Astrocyte (in vitro differentiated cells and primary cell): ENCODE data around the gene SEMA6D. TPM values are rescaled to one million over a fixed set of nuclear protein-coding genes. Genes with fewer than 3 reads are reported as not detected.
A peak's percentile ranks its signal among the peaks of the same experiment; 100 is the strongest.

Source experiments
- DNase-seq: peaks from one replicate; pipeline ENCODE4 v3.0.0-alpha.2; 2010; ENCODE audit warnings: low read depth
- FAIRE-seq: peaks from 2 replicates; lab custom pipeline; 2011; peaks lifted over from hg19 to GRCh38; lab: Jason Lieb, UNC
- H2AFZ ChIP-seq: 2 replicates; pipeline ENCODE4 v1.6.0; 2012; ENCODE audit warnings: low read depth, low read length, inconsistent platforms
- H3K27ac ChIP-seq: 2 replicates; pipeline ENCODE4 v1.5.1; 2011; ENCODE audit warnings: low read depth, low read length, inconsistent platforms
- H3K27me3 ChIP-seq: 2 replicates; pipeline ENCODE4 v1.6.0; 2011; ENCODE audit warnings: low read length, inconsistent platforms; ENCODE audit not compliant: insufficient read depth
- H3K36me3 ChIP-seq: 2 replicates; pipeline ENCODE4 v1.5.1; 2011; ENCODE audit warnings: low read length, inconsistent platforms; ENCODE audit not compliant: insufficient read depth
- H3K4me1 ChIP-seq: 2 replicates; pipeline ENCODE4 v1.5.1; 2011; ENCODE audit warnings: low read length, inconsistent platforms; ENCODE audit not compliant: insufficient read depth
- H3K4me2 ChIP-seq: 2 replicates; pipeline ENCODE4 v1.6.0; 2012; ENCODE audit warnings: low read length, inconsistent platforms
- H3K4me3 ChIP-seq: 2 replicates; pipeline ENCODE4 v1.5.1; 2011; ENCODE audit warnings: low read depth, mild to moderate bottlenecking, low read length, inconsistent platforms; ENCODE audit not compliant: insufficient read depth
- H3K79me2 ChIP-seq: 2 replicates; pipeline ENCODE4 v1.6.0; 2012; ENCODE audit warnings: mild to moderate bottlenecking, low read length, inconsistent platforms; ENCODE audit not compliant: insufficient read depth
- H3K9ac ChIP-seq: 2 replicates; pipeline ENCODE4 v1.6.0; 2012; ENCODE audit warnings: mild to moderate bottlenecking, low read length, inconsistent platforms
- H3K9me3 ChIP-seq: 2 replicates; pipeline ENCODE4 v1.5.1; 2012; ENCODE audit warnings: low read depth, mild to moderate bottlenecking, low read length, inconsistent platforms; ENCODE audit not compliant: insufficient read depth
- H4K20me1 ChIP-seq: 2 replicates; pipeline ENCODE4 v1.6.0; 2012; ENCODE audit warnings: low read length, inconsistent platforms; ENCODE audit not compliant: insufficient read depth
- H3K27ac Mint-ChIP-seq: one replicate; pipeline ENCODE4 v1.8.0; 2021; ENCODE audit warnings: mild to moderate bottlenecking, mixed read lengths; ENCODE audit not compliant: unreplicated experiment
- H3K27me3 Mint-ChIP-seq: one replicate; pipeline ENCODE4 v1.8.0; 2021; ENCODE audit warnings: low read depth, mixed read lengths; ENCODE audit not compliant: unreplicated experiment
- H3K36me3 Mint-ChIP-seq: one replicate; pipeline ENCODE4 v1.8.0; 2021; ENCODE audit warnings: low read depth, mixed read lengths; ENCODE audit not compliant: unreplicated experiment
- H3K4me1 Mint-ChIP-seq: one replicate; pipeline ENCODE4 v1.8.0; 2021; ENCODE audit warnings: low read depth, mixed read lengths; ENCODE audit not compliant: unreplicated experiment
- H3K4me3 Mint-ChIP-seq: one replicate; pipeline ENCODE4 v1.8.0; 2021; ENCODE audit warnings: mild to moderate bottlenecking, moderate library complexity, mixed read lengths; ENCODE audit not compliant: unreplicated experiment
- H3K9me3 Mint-ChIP-seq: one replicate; pipeline ENCODE4 v1.8.0; 2021; ENCODE audit warnings: mild to moderate bottlenecking, mixed read lengths; ENCODE audit not compliant: unreplicated experiment
- EZH2 ChIP-seq: IDR thresholded peaks from 2 replicates; pipeline ENCODE4 v1.6.1; 2012; ENCODE audit warnings: mild to moderate bottlenecking, low read length, inconsistent platforms; ENCODE audit not compliant: insufficient read depth
- total RNA-seq: library from RNA; stranded (reverse); gene quantifications from 2 replicates; pipeline ENCODE4 v1.2.1, GENCODE V29; 2021
- TF ChIP-seq, protein P1 (sequence below): IDR thresholded peaks from 2 replicates; pipeline ENCODE4 v1.5.1; 2011; ENCODE audit warnings: low read depth, mild to moderate bottlenecking, inconsistent platforms, low read length, moderate library complexity; ENCODE audit not compliant: insufficient read depth

The SEMA6D gene
- total RNA-seq, 1 donor from 2014 or later: 1.5 TPM

GRCh38 chr15:47817969-47818548 is 100.8 kb downstream of the SEMA6D start:
- H3K4me1 Mint-ChIP-seq: peaks cover 6% of the 10 kb centered on the region
- Histone ChIP-seq H3K27me3 (peaks cover 4% of the 10 kb centered on the region), H3K4me2 (no peak overlapping the region), H3K36me3 (no peaks in the 10 kb centered on the region), H3K79me2 (no peaks in the 10 kb centered on the region), H4K20me1 (no peaks in the 10 kb centered on the region), H3K4me3 (no peak overlapping the region), H3K4me1 (no peaks in the 10 kb centered on the region), H3K27ac (no peak overlapping the region), H3K9me3 (no peaks in the 10 kb centered on the region), H3K9ac (no peak overlapping the region), H2AFZ (no peak overlapping the region)
- no peak for TF ChIP-seq EZH2
- TF ChIP-seq, protein P1, sequence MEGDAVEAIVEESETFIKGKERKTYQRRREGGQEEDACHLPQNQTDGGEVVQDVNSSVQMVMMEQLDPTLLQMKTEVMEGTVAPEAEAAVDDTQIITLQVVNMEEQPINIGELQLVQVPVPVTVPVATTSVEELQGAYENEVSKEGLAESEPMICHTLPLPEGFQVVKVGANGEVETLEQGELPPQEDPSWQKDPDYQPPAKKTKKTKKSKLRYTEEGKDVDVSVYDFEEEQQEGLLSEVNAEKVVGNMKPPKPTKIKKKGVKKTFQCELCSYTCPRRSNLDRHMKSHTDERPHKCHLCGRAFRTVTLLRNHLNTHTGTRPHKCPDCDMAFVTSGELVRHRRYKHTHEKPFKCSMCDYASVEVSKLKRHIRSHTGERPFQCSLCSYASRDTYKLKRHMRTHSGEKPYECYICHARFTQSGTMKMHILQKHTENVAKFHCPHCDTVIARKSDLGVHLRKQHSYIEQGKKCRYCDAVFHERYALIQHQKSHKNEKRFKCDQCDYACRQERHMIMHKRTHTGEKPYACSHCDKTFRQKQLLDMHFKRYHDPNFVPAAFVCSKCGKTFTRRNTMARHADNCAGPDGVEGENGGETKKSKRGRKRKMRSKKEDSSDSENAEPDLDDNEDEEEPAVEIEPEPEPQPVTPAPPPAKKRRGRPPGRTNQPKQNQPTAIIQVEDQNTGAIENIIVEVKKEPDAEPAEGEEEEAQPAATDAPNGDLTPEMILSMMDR: no peak
- no peaks in the 10 kb centered on the region for H3K9me3 Mint-ChIP-seq
- peaks cover 27% of the 10 kb centered on the region for H3K27me3 Mint-ChIP-seq
- no peak overlapping the region for H3K27ac Mint-ChIP-seq
- FAIRE-seq (no peak), DNase-seq (no peak)
- H3K36me3 Mint-ChIP-seq: peaks cover 2% of the 10 kb centered on the region
- H3K4me3 Mint-ChIP-seq: no peak overlapping the region

GRCh38 chr15:47819158-47819557 is 101.9 kb downstream of the SEMA6D start:
- Mint-ChIP-seq H3K27ac (no peak overlapping the region), H3K4me3 (no peak overlapping the region), H3K4me1 (peaks cover under 1% of the 10 kb centered on the region), H3K27me3 (peaks cover 27% of the 10 kb centered on the region), H3K36me3 (no peaks in the 10 kb centered on the region), H3K9me3 (no peaks in the 10 kb centered on the region)
- DNase-seq (no peak), FAIRE-seq (no peak)
- no peak overlapping the region for H3K4me2 ChIP-seq
- no peaks in the 10 kb centered on the region for H3K4me1 ChIP-seq
- H3K79me2 ChIP-seq: no peaks in the 10 kb centered on the region
- no peak overlapping the region for H3K27ac ChIP-seq
- peaks cover 4% of the 10 kb centered on the region for H3K27me3 ChIP-seq
- no peaks in the 10 kb centered on the region for H3K9me3 ChIP-seq
- H3K36me3 ChIP-seq: no peaks in the 10 kb centered on the region
- no peak overlapping the region for H3K9ac ChIP-seq
- H2AFZ ChIP-seq: no peak overlapping the region
- TF ChIP-seq, protein P1: no peak
- TF ChIP-seq EZH2: no peak
- no peaks in the 10 kb centered on the region for H4K20me1 ChIP-seq
- H3K4me3 ChIP-seq: no peak overlapping the region

GRCh38 chr15:47820057-47820746 is 102.9 kb downstream of the SEMA6D start:
- Mint-ChIP-seq H3K27ac (no peak overlapping the region), H3K4me3 (no peak overlapping the region), H3K27me3 (peaks cover 24% of the 10 kb centered on the region), H3K36me3 (no peaks in the 10 kb centered on the region), H3K9me3 (no peaks in the 10 kb centered on the region), H3K4me1 (no peaks in the 10 kb centered on the region)
- Histone ChIP-seq H3K79me2 (no peaks in the 10 kb centered on the region), H3K36me3 (no peaks in the 10 kb centered on the region), H3K9ac (no peak overlapping the region), H3K9me3 (no peaks in the 10 kb centered on the region), H3K27ac (no peak overlapping the region), H3K4me3 (no peak overlapping the region), H4K20me1 (no peaks in the 10 kb centered on the region), H2AFZ (no peak overlapping the region), H3K27me3 (peaks cover 4% of the 10 kb centered on the region), H3K4me2 (no peak overlapping the region), H3K4me1 (no peaks in the 10 kb centered on the region)
- TF ChIP-seq, protein P1: no peak
- TF ChIP-seq EZH2: no peak
- no peak for FAIRE-seq
- peak; percentile 62 for DNase-seq
